HUES6 (cell line): Measurements from ENCODE around the gene SNRNP25.

Experiments
- H3K27ac ChIP-seq: 2 replicates; pipeline ENCODE4 v1.7.0; 2013; ENCODE audit warnings: low read depth, mild to moderate bottlenecking, low read length, inconsistent platforms
- H3K27me3 ChIP-seq: 2 replicates; pipeline ENCODE4 v1.6.1; 2013; ENCODE audit warnings: low read length; ENCODE audit not compliant: control insufficient read depth, insufficient read depth
- H3K36me3 ChIP-seq: 2 replicates; pipeline ENCODE4 v1.6.1; 2013; ENCODE audit warnings: low read length; ENCODE audit not compliant: control insufficient read depth, insufficient read depth
- H3K4me1 ChIP-seq: 2 replicates; pipeline ENCODE4 v1.6.1; 2013; ENCODE audit warnings: low read length; ENCODE audit not compliant: control insufficient read depth, insufficient read depth
- H3K4me3 ChIP-seq: 2 replicates; pipeline ENCODE4 v1.5.1; 2013; ENCODE audit warnings: low read depth, low read length
- H3K9ac ChIP-seq: one replicate; pipeline ENCODE4 v1.6.1; 2013; ENCODE audit warnings: mild to moderate bottlenecking, low read length
- H3K9me3 ChIP-seq: 2 replicates; pipeline ENCODE4 v1.6.1; 2013; ENCODE audit warnings: low read depth, low read length; ENCODE audit not compliant: control insufficient read depth, insufficient read depth

The SNRNP25 gene

GRCh38 chr16:58491-59439, 5.1 kb downstream of the SNRNP25 start:
- Histone ChIP-seq H3K27me3 (no peaks in the 10 kb centered on the region), H3K9me3 (no peaks in the 10 kb centered on the region), H3K9ac (no peak overlapping the region), H3K27ac (no peak overlapping the region), H3K4me3 (no peak overlapping the region), H3K36me3 (peaks cover 87% of the 10 kb centered on the region), H3K4me1 (no peaks in the 10 kb centered on the region)

DNA sequence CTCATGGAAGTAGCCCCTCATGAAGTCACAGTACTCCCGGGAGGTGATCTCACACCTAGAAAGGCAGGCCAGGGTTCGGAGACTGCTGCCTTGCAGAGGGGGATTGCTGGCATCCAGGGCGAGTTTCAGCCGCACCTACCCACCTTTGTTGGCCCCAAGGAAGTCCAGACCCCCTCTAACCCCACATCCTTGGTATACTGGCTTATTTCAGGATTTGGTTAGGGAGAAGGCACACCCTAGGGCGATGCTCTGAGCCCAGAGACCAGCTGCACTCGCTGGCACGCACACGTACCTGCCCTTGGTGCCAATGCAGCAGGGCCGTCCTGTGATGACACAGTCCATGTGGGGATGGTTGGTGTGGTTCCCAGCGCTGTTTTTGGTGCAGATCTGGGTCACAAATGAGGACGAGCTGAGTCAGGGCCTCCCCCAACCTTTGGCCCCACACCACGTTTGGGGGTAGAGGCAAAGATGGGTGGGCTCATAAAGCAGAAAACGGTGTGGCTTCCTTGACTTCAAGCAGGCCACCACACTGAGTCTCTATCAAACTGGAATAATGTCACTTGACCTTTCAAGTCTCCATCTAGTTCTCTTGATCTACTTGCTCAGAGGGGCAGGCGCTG, 5.9 kb downstream of the SNRNP25 start:
- H3K4me3 ChIP-seq, result no peak overlapping the region
- no peaks in the 10 kb centered on the region for H3K9me3 ChIP-seq
- no peaks in the 10 kb centered on the region for H3K4me1 ChIP-seq
- H3K27ac ChIP-seq, result no peak overlapping the region
- no peak overlapping the region for H3K9ac ChIP-seq
- H3K36me3 ChIP-seq, result peaks cover 95% of the 10 kb centered on the region
- H3K27me3 ChIP-seq, result no peaks in the 10 kb centered on the region

DNA sequence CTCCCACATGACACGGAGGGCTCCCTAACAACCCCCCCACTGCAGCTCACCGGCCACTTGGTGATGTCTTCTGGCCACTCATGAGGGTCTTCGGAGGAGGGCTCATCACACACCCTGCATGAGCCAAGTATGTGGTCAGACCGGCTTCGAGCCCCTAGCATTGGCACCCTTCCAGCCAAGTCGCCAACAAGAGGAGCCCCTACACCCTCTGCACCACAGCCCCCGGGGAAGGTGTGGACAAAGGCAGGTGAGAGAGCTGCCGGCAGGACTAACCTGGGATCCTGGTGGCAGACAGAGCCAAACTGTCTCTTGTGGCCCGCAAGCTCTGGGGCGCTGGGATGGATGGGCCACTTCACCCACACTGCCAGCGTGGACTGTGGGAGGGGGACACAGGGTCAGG, 6.5 kb downstream of the SNRNP25 start:
- no peaks in the 10 kb centered on the region for H3K27me3 ChIP-seq
- no peak overlapping the region for H3K4me3 ChIP-seq
- H3K36me3 ChIP-seq, result peaks cover 98% of the 10 kb centered on the region
- H3K9me3 ChIP-seq, result no peaks in the 10 kb centered on the region
- H3K27ac ChIP-seq, result no peak overlapping the region
- H3K4me1 ChIP-seq, result no peaks in the 10 kb centered on the region
- H3K9ac ChIP-seq, result no peak overlapping the region

- H3K36me3 ChIP-seq, result peaks cover 88% of the 10 kb centered on the region
Measured at GRCh38 chr16:60929-61878, 7.6 kb downstream of the SNRNP25 start.

GRCh38 chr16:61879-62281, 8.3 kb downstream of the SNRNP25 start:
- Histone ChIP-seq H3K27ac (no peak overlapping the region), H3K4me3 (no peak overlapping the region), H3K27me3 (no peaks in the 10 kb centered on the region), H3K36me3 (peaks cover 81% of the 10 kb centered on the region), H3K4me1 (peaks cover 10% of the 10 kb centered on the region; the same call in 1 of the 2 replicates), H3K9ac (no peak overlapping the region), H3K9me3 (no peaks in the 10 kb centered on the region)

More at GRCh38 chr16:60929-61878, 7.6 kb downstream of the SNRNP25 start:
- no peaks in the 10 kb centered on the region for H3K27me3 ChIP-seq
- H3K4me1 ChIP-seq, result peaks cover 4% of the 10 kb centered on the region; the same call in 1 of the 2 replicates
- H3K27ac ChIP-seq, result no peak overlapping the region
- H3K9me3 ChIP-seq, result no peaks in the 10 kb centered on the region
- H3K4me3 ChIP-seq, result no peak overlapping the region
- H3K9ac ChIP-seq, result no peak overlapping the region

DNA sequence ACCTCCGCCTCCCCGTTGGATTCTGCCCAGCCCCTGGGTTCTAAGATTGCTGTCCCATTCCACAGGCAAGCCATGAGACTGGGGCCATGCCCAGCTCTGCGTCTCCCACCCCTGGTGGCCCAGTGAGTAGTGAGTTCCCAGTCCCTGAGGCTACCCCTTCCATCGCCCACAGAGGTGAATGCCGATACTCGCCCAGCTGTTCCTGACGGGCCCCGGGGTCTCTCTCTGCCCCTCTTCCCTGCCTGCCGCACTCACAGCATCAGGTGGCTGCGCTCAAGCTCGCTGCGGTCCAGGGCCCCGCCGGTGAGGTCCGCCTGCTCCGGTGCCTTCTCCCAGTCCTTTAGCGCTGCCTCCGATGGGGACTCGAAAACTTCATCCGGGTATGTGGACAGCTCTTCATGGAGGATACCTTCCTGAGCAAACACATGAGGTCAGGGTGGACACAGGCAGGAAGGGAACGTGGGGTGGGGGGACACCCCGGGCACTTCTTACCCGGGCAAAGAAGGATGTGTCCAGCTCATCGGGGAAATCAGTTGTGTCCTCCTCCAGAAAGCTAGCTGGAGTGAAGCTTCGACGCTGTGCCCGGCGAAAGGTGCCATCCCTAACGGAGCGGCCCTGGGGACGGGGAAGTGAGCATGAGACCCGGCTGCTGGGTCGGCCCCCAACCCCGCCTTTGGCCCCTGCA, 8.8 kb downstream of the SNRNP25 start:
- H3K36me3 ChIP-seq, result peaks cover 76% of the 10 kb centered on the region
- H3K9ac ChIP-seq, result no peak overlapping the region
- H3K4me1 ChIP-seq, result peaks cover 15% of the 10 kb centered on the region; the same call in 1 of the 2 replicates
- no peak overlapping the region for H3K4me3 ChIP-seq
- no peaks in the 10 kb centered on the region for H3K27me3 ChIP-seq
- no peak overlapping the region for H3K27ac ChIP-seq
- no peaks in the 10 kb centered on the region for H3K9me3 ChIP-seq

GRCh38 chr16:62968-63391, 9.4 kb downstream of the SNRNP25 start:
- Histone ChIP-seq H3K27me3 (no peaks in the 10 kb centered on the region), H3K4me3 (no peak overlapping the region), H3K9ac (no peak overlapping the region), H3K27ac (no peak overlapping the region), H3K9me3 (no peaks in the 10 kb centered on the region), H3K4me1 (peaks cover 20% of the 10 kb centered on the region; the same call in 1 of the 2 replicates), H3K36me3 (peaks cover 70% of the 10 kb centered on the region)

- peaks cover 65% of the 10 kb centered on the region for H3K36me3 ChIP-seq
- peaks cover 24% of the 10 kb centered on the region; the same call in 1 of the 2 replicates for H3K4me1 ChIP-seq
- H3K9ac ChIP-seq, result no peak overlapping the region
- H3K27me3 ChIP-seq, result no peaks in the 10 kb centered on the region
- no peak overlapping the region for H3K4me3 ChIP-seq
- H3K9me3 ChIP-seq, result no peaks in the 10 kb centered on the region
- H3K27ac ChIP-seq, result no peak overlapping the region
Measured at GRCh38 chr16:63466-63865, 9.8 kb downstream of the SNRNP25 start.

GRCh38 chr16:63998-64913, 10.6 kb downstream of the SNRNP25 start:
- H3K4me1 ChIP-seq, result peaks cover 32% of the 10 kb centered on the region; the same call in 1 of the 2 replicates
- no peaks in the 10 kb centered on the region for H3K27me3 ChIP-seq
- H3K9me3 ChIP-seq, result no peaks in the 10 kb centered on the region
- no peak overlapping the region for H3K9ac ChIP-seq
- H3K36me3 ChIP-seq, result peaks cover 57% of the 10 kb centered on the region
- H3K4me3 ChIP-seq, result no peak overlapping the region
- no peak overlapping the region for H3K27ac ChIP-seq
